H1 (cell line): Measurements from ENCODE around the gene ENO4. TPM values are rescaled to one million over a fixed set of nuclear protein-coding genes. Genes with fewer than 3 reads are reported as not detected.

Source experiments
- CBX5 ChIP-seq: fragments of 300-800, 300-1000 bp; sonication (generic); IDR thresholded peaks from 2 replicates; pipeline ENCODE4 v1.7.1; 2016; ENCODE audit warnings: antibody characterized with exemption, low read length, low read depth
- SUZ12 ChIP-seq: fragments of 200-600 bp; sonication (generic); IDR thresholded peaks from 2 replicates; pipeline ENCODE4 v1.6.1; 2012; ENCODE audit warnings: mild to moderate bottlenecking, inconsistent platforms, low read length, moderate library complexity, mixed read lengths
- TAF1 ChIP-seq: IDR thresholded peaks from 2 replicates; pipeline ENCODE4 v1.6.1; 2011; ENCODE audit warnings: mild to moderate bottlenecking, low read depth, low read length
- polyA plus RNA-seq, 7 experiments: library from polyadenylated mRNA; depleted of rRNA in 3 of 7; stranded (reverse) in 5 of 7; unstranded in 2 of 7; fragments of >200 nt in 5 of 7; fragments of 200-250 nt in 2 of 7; gene quantifications; 1 replicate in 5 of 7; 2 replicates in 1 of 7; 4 replicates in 1 of 7; pipeline versions ENCODE4 v1.2.1 to v1.2.3, GENCODE V29; 2011 to 2013; ENCODE audit warnings: missing spikeins in 2 of 7, mixed read lengths in 2 of 7
- total RNA-seq: library from RNA; stranded (reverse); fragmentation: NEBNext Ultra II Directional; extraction: Animal tissue kit (Norgen Biotek cat#: 25700); gene quantifications from 2 replicates; pipeline ENCODE4 v1.2.1, GENCODE V29; 2021
- TF ChIP-seq, protein P1 (sequence below): fragments of 300-600 bp; sonication (generic); IDR thresholded peaks from 2 replicates; pipeline ENCODE4 v1.7.1; 2012; ENCODE audit warnings: low read length, moderate library complexity, mild to moderate bottlenecking, inconsistent platforms; ENCODE audit not compliant: insufficient replicate concordance

The ENO4 gene
- total and polyA plus RNA-seq, 2 of the 8 experiments (the other 6 are each of a cell fraction or from before 2014, with no cell fraction given): 0.77 TPM; not detected in 1

DNA sequence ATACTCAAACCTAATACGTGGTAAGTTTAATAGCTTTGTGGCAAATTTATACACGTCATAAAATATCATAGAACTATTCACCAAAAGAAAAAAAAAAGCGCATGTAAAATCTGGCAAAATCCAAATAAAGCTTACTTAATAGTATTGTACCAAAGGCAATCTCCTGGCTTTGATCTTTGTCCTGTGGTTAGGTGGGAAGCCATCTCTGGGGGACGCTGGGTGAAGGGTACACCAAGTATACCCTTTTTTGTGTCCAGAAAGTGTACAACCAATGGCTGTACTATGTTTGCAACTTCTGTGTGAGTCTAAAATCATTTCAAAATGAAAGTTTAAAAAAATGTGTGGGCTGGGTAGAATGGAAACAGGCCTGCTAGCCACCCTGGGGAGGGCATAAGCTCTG, 47.6 kb upstream of the ENO4 start (continued):
- TF ChIP-seq, protein P1, sequence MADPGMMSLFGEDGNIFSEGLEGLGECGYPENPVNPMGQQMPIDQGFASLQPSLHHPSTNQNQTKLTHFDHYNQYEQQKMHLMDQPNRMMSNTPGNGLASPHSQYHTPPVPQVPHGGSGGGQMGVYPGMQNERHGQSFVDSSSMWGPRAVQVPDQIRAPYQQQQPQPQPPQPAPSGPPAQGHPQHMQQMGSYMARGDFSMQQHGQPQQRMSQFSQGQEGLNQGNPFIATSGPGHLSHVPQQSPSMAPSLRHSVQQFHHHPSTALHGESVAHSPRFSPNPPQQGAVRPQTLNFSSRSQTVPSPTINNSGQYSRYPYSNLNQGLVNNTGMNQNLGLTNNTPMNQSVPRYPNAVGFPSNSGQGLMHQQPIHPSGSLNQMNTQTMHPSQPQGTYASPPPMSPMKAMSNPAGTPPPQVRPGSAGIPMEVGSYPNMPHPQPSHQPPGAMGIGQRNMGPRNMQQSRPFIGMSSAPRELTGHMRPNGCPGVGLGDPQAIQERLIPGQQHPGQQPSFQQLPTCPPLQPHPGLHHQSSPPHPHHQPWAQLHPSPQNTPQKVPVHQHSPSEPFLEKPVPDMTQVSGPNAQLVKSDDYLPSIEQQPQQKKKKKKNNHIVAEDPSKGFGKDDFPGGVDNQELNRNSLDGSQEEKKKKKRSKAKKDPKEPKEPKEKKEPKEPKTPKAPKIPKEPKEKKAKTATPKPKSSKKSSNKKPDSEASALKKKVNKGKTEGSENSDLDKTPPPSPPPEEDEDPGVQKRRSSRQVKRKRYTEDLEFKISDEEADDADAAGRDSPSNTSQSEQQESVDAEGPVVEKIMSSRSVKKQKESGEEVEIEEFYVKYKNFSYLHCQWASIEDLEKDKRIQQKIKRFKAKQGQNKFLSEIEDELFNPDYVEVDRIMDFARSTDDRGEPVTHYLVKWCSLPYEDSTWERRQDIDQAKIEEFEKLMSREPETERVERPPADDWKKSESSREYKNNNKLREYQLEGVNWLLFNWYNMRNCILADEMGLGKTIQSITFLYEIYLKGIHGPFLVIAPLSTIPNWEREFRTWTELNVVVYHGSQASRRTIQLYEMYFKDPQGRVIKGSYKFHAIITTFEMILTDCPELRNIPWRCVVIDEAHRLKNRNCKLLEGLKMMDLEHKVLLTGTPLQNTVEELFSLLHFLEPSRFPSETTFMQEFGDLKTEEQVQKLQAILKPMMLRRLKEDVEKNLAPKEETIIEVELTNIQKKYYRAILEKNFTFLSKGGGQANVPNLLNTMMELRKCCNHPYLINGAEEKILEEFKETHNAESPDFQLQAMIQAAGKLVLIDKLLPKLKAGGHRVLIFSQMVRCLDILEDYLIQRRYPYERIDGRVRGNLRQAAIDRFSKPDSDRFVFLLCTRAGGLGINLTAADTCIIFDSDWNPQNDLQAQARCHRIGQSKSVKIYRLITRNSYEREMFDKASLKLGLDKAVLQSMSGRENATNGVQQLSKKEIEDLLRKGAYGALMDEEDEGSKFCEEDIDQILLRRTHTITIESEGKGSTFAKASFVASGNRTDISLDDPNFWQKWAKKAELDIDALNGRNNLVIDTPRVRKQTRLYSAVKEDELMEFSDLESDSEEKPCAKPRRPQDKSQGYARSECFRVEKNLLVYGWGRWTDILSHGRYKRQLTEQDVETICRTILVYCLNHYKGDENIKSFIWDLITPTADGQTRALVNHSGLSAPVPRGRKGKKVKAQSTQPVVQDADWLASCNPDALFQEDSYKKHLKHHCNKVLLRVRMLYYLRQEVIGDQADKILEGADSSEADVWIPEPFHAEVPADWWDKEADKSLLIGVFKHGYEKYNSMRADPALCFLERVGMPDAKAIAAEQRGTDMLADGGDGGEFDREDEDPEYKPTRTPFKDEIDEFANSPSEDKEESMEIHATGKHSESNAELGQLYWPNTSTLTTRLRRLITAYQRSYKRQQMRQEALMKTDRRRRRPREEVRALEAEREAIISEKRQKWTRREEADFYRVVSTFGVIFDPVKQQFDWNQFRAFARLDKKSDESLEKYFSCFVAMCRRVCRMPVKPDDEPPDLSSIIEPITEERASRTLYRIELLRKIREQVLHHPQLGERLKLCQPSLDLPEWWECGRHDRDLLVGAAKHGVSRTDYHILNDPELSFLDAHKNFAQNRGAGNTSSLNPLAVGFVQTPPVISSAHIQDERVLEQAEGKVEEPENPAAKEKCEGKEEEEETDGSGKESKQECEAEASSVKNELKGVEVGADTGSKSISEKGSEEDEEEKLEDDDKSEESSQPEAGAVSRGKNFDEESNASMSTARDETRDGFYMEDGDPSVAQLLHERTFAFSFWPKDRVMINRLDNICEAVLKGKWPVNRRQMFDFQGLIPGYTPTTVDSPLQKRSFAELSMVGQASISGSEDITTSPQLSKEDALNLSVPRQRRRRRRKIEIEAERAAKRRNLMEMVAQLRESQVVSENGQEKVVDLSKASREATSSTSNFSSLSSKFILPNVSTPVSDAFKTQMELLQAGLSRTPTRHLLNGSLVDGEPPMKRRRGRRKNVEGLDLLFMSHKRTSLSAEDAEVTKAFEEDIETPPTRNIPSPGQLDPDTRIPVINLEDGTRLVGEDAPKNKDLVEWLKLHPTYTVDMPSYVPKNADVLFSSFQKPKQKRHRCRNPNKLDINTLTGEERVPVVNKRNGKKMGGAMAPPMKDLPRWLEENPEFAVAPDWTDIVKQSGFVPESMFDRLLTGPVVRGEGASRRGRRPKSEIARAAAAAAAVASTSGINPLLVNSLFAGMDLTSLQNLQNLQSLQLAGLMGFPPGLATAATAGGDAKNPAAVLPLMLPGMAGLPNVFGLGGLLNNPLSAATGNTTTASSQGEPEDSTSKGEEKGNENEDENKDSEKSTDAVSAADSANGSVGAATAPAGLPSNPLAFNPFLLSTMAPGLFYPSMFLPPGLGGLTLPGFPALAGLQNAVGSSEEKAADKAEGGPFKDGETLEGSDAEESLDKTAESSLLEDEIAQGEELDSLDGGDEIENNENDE: no peak
- no peak for TF ChIP-seq TAF1
- no peak for TF ChIP-seq SUZ12
- TF ChIP-seq CBX5: no peak
